Measurements from ENCODE around the gene LTBR. TPM values are rescaled to one million over a fixed set of nuclear protein-coding genes. Genes with fewer than 3 reads are reported as not detected.

Gene LTBR
- total RNA-seq, 1 donor from 2014 or later: 156 TPM

DNA sequence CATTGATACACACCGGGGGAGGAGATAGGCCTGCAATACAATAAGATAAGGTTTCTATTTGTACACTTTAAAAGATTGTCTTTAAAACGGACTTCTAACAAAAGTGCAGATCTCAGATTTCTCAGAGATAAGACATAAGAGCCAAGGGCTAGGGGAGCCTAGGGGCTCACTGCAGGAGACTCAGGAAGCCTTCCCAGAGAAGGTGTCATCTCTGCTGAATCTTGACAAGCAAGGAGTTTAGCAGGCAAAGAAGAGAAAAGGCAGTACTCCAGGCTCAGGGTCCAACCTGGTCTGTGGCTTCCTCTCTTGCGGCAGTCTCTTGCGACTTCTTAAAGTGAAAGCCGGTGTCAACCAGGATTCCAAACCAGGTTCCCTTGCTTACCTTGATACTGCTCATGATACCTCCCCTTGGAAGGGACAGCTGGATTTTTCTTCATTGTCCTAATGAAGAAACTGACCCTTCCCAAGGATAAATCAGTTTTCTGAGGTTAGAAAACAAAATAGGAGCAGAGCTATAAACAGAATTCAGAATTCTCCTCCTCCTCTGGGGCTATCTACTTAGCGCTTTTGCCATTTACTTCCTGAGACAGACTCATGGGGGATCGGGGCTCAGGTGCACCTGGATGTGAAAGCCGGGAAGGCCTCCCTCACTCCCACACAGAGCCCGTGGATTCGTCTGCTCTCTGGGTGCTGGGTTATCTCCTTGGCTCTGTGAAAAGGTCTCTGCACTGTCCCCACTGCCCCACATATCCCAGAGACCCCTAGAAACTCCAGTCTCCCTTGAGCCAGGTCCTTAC, 6.9 kb upstream of the LTBR start:
- Histone ChIP-seq H3K36me3 (no peaks in the 10 kb centered on the region), H3K4me1 (peaks cover 62% of the 10 kb centered on the region), H3K27me3 (no peaks in the 10 kb centered on the region), H3K27ac (peak overlapping the region; percentile 91), H3K4me3 (peak overlapping the region; percentile 31), H3K9me3 (no peaks in the 10 kb centered on the region)
- DNase-seq (no peak), ATAC-seq (no peak)
- TF ChIP-seq, protein P1, sequence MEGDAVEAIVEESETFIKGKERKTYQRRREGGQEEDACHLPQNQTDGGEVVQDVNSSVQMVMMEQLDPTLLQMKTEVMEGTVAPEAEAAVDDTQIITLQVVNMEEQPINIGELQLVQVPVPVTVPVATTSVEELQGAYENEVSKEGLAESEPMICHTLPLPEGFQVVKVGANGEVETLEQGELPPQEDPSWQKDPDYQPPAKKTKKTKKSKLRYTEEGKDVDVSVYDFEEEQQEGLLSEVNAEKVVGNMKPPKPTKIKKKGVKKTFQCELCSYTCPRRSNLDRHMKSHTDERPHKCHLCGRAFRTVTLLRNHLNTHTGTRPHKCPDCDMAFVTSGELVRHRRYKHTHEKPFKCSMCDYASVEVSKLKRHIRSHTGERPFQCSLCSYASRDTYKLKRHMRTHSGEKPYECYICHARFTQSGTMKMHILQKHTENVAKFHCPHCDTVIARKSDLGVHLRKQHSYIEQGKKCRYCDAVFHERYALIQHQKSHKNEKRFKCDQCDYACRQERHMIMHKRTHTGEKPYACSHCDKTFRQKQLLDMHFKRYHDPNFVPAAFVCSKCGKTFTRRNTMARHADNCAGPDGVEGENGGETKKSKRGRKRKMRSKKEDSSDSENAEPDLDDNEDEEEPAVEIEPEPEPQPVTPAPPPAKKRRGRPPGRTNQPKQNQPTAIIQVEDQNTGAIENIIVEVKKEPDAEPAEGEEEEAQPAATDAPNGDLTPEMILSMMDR (IDR thresholded peaks at IDR 0.05): no peak
- intact Hi-C loops (cut with DNase I): loop anchor here (5.0 kb wide), 1 partner anchor 35 kb away; the partner anchor contains the start of gene TNFRSF1A

DNA sequence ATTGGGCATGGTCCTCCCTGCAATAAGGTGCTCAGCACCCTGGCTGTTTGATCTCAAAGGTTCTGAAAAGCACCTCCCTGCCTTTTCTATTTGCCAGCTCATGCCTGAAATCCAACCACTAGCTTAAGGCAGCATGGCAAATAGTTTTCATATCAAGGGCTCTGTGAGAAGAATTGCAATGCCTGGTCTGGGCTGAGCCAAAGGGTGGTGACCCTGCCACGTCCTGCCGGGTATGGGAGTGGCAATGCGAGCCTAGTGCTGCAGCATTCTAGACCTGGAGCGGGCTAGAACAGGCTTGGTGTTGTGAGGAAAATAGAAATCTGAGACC, 6.3 kb upstream of the LTBR start:
- intact Hi-C loops (cut with DNase I): loop anchor here (5.0 kb wide), 1 partner anchor 35 kb away; the partner anchor contains the start of gene TNFRSF1A
- Histone ChIP-seq H3K36me3 (no peaks in the 10 kb centered on the region), H3K9me3 (no peaks in the 10 kb centered on the region), H3K4me1 (peaks cover 56% of the 10 kb centered on the region), H3K27me3 (no peaks in the 10 kb centered on the region), H3K4me3 (no peak overlapping the region), H3K27ac (peak overlapping the region; percentile 91)
- TF ChIP-seq, protein P1 (IDR thresholded peaks at IDR 0.05): no peak
- DNase-seq: peak; percentile 89
- peak; percentile 58 for ATAC-seq

DNA sequence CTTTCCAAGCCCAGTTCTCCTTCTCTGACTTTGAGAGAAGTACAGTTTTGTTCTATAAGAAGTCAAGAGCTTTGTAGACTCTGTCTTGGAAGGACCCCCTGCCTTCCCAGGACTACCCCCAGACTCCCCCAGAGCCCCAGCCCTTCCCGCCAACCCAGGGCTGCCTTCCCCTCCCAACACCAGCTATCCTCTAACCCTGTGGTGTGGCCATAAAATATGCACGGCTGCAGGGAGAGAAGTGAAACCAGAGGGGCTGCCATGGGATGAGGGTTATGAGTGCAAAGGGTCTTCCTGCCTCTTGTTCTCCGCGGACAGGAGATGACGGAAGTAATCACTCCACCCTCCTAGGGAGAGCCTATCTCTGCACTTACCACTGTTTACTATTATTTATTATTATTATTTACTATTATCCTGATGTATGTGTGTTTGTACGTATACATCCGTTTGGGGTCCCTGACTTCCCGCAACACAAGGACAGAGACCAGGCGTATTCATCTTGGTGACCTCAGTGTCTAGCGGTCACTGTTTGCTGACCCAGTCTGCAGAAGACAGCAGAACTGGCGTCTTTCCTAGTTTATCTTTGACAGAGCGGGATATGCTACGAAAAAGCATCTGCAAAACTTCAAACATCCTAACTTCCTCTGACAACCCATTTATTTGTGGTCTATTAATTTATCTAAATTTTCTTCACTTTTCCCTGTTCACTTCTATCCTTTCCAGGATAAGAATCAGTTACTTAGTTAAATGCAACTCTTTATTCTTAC, 5.1 kb upstream of the LTBR start:
- no peak overlapping the region for H3K4me3 ChIP-seq
- ATAC-seq (no peak), DNase-seq (no peak)
- no peaks in the 10 kb centered on the region for H3K36me3 ChIP-seq
- intact Hi-C loops (cut with DNase I): loop anchor here (5.0 kb wide), 1 partner anchor 37 kb away; the partner anchor contains the start of gene TNFRSF1A
- no peaks in the 10 kb centered on the region for H3K9me3 ChIP-seq
- H3K4me1 ChIP-seq: peaks cover 62% of the 10 kb centered on the region
- TF ChIP-seq, protein P1 (IDR thresholded peaks at IDR 0.05): no peak
- H3K27ac ChIP-seq: peak overlapping the region; percentile 91
- no peaks in the 10 kb centered on the region for H3K27me3 ChIP-seq

DNA sequence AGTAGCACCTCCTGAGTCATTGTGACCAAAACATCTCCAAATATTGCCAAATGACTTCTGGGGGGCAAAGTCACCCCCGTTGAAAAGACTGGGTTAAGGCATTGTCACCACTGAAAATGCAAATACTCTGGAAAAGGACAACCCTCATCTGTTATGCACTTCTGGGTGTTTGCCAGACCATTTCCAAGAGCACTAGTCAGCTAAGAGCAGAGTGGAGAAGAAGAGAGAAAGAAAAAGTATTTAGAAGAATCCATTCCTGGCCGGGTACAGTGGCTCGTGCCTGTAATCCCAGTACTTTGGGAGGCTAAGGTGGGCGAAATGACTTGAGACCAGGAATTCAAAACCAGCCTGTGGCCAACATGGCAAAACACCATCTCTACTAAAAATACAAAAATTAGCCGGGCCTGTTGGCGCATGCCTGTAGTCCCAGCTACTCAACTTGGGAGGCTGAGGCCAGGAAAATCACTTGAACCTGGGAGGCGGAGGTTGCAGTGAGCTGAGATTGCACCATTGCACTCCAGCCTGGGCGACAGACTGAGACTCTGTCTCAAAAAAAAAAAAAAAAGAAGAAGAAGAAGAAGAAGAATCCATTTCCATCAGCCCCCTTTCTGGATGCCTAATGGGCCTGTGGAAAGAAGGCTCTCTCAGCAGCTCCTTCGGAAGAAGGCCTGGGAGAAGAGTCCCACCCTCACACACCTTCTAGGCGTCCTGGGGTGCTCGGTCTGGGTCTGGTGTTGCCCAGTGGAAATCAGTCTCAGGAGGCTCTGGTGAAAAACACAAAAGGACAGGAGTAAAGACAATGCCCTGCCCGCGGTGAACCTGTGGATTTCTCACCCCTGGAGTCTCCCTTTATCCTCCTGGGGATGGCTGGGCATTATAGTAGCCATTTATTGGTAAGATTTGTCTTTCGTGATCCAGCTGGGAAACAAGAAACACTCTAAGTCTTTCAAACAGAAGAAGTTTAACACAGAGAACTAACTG, 3.5 kb upstream of the LTBR start:
- TF ChIP-seq, protein P1 (IDR thresholded peaks at IDR 0.05): no peak
- Histone ChIP-seq H3K27me3 (no peaks in the 10 kb centered on the region), H3K9me3 (no peaks in the 10 kb centered on the region), H3K27ac (peak overlapping the region; percentile 63), H3K4me1 (peaks cover 67% of the 10 kb centered on the region), H3K4me3 (no peak overlapping the region), H3K36me3 (no peaks in the 10 kb centered on the region)
- ATAC-seq (no peak), DNase-seq (no peak)
- intact Hi-C loops (cut with DNase I): no loop called here

DNA sequence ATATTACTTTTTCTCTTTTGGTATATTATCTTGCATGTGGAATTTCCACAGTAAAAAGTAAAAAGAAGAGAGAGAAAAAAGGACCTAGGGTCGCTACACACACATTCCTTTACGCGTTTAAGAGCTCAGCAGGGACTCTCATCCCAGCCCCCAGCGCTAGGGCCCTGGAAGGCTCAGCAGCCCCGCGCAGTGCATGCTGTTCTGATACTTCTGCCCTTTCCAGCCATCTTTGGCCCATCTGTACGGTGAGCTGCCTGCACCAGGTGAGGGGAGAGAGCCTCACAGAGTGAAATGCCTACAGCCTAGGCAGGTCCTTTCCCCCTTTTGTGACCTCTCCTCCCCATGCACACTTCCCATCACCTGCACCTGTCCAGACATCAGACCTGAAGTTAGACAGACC, 1.6 kb upstream of the LTBR start:
- ATAC-seq (no peak), DNase-seq (no peak)
- TF ChIP-seq, protein P1 (IDR thresholded peaks at IDR 0.05): no peak
- intact Hi-C loops (cut with DNase I): no loop called here
- Histone ChIP-seq H3K27ac (peak overlapping the region; percentile 96), H3K9me3 (no peaks in the 10 kb centered on the region), H3K4me1 (peaks cover 56% of the 10 kb centered on the region), H3K36me3 (peaks cover 13% of the 10 kb centered on the region), H3K4me3 (no peak overlapping the region), H3K27me3 (no peaks in the 10 kb centered on the region)
